Prostate gland (tissue), 2 donors: Measurements from ENCODE around the gene RSBN1.
"Not testable (repeated sequence)": the region's sequence is repeated elsewhere in the genome, so short reads cannot be mapped to it uniquely, and the experiment has no call there.

Experiments
- POLR2A ChIP-seq: fragments of 450-650 bp; IDR thresholded peaks from one replicate; pipeline ENCODE4 v1.6.1; 2016; ENCODE audit warnings: antibody characterized with exemption, mild to moderate bottlenecking
- POLR2AphosphoS5 ChIP-seq: sonication (generic); formaldehyde crosslinking; IDR thresholded peaks from one replicate; pipeline ENCODE4 v1.6.1; 2017; ENCODE audit warnings: antibody characterized with exemption
- TF ChIP-seq, protein P1 (sequence below), 4 experiments: fragments of 200-600 bp in 2 of 4; fragments of 450-650 bp in 2 of 4; sonication (generic) in 2 of 4; IDR thresholded peaks; 1 replicate in 3 of 4; 2 replicates in 1 of 4; pipeline ENCODE4 v1.5.1; 2016 to 2019; ENCODE audit warnings: antibody characterized with exemption in 4 of 4, mild to moderate bottlenecking in 2 of 4, moderate library complexity in 2 of 4

DNA sequence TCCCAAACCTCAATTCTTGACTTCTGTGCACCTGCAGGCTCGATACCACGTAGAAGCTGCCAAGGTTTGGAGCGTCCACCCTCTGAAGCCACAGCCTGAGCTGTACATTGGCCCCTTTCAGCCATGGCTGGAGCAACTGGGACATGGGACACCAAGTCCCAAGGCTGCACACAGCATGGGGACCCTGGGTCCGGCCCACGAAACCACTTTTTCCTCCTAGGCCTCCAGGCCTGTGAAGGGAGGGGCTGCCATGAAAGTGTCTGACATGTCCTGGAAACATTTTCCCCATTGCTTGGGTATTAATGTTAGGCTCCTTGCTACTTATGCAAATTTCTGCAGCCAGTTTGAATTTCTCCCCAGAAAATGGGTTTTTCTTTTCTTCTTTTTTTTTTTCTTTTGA, 93.7 kb downstream of the RSBN1 start:
- not testable (repeated sequence) for TF ChIP-seq POLR2A, POLR2AphosphoS5
- TF ChIP-seq, protein P1, sequence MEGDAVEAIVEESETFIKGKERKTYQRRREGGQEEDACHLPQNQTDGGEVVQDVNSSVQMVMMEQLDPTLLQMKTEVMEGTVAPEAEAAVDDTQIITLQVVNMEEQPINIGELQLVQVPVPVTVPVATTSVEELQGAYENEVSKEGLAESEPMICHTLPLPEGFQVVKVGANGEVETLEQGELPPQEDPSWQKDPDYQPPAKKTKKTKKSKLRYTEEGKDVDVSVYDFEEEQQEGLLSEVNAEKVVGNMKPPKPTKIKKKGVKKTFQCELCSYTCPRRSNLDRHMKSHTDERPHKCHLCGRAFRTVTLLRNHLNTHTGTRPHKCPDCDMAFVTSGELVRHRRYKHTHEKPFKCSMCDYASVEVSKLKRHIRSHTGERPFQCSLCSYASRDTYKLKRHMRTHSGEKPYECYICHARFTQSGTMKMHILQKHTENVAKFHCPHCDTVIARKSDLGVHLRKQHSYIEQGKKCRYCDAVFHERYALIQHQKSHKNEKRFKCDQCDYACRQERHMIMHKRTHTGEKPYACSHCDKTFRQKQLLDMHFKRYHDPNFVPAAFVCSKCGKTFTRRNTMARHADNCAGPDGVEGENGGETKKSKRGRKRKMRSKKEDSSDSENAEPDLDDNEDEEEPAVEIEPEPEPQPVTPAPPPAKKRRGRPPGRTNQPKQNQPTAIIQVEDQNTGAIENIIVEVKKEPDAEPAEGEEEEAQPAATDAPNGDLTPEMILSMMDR (IDR thresholded peaks at IDR 0.05): not testable (repeated sequence)
